GM21576 (cell line): ENCODE measurements around the gene CTSK.
"Not testable (repeated sequence)": the region's sequence is repeated elsewhere in the genome, so short reads cannot be mapped to it uniquely, and the experiment has no call there.

Source experiments
- ATAC-seq: cut with Tn5 transposase; IDR thresholded peaks from one replicate; pipeline ENCODE4 v1.9.1; 2021; ENCODE audit warnings: mild to moderate bottlenecking, moderate library complexity; ENCODE audit not compliant: unreplicated experiment

The CTSK gene

GRCh38 chr1:150808121-150808520 lies at the start of gene CTSK:
Gene CTSK, minus strand, starts transcription at chr1:150808260. Its CDS starts 1,455 bp downstream, at chr1:150806805.
- no peak for ATAC-seq

DNA sequence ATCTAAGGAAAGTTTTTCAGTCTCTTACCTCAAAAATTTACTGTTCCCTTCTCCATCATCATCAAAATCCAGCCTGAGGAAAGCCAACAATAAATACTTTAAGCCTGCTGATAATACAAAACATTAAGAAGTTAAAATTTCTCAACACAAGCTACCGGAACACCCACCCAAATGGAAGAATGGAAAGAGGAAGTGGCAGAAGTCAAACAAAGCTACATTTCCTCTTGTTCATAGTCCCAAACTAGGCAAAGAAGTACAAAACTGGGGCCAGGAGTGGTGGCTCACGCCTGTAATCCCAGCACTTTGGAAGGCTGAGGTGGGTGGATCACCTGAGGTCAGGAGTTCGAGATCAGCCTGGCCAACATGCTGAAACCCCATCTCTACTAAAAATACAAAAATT lies 44.7 kb upstream of the CTSK start:
- not testable (repeated sequence) for ATAC-seq

DNA sequence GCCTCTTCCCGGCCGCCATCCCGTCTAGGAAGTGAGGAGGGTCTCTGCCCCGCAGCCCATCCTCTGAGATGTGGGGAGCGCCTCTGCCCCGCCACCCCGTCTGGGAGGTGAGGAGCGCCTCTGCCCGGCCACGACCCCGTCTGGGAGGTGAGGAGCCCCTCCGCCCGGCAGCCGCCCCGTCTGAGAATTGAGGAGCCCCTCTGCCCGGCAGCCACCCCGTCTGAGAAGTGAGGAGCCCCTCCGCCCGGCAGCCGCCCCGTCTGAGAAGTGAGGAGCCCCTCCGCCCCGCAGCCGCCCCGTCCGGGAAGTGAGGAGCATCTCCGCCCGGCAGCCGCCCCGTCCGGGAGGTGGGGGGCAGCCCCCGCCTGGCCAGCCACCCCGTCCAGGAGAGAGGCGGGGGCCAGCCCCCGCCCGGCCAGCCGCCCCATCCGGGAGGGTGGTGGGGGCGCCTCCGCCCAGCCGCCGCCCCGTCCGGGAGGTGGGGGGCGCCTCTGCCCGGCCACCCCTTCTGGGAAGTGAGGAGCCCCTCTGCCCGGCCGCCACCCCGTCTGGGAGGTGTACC lies 42.8 kb upstream of the CTSK start:
- ATAC-seq: not testable (repeated sequence)

DNA sequence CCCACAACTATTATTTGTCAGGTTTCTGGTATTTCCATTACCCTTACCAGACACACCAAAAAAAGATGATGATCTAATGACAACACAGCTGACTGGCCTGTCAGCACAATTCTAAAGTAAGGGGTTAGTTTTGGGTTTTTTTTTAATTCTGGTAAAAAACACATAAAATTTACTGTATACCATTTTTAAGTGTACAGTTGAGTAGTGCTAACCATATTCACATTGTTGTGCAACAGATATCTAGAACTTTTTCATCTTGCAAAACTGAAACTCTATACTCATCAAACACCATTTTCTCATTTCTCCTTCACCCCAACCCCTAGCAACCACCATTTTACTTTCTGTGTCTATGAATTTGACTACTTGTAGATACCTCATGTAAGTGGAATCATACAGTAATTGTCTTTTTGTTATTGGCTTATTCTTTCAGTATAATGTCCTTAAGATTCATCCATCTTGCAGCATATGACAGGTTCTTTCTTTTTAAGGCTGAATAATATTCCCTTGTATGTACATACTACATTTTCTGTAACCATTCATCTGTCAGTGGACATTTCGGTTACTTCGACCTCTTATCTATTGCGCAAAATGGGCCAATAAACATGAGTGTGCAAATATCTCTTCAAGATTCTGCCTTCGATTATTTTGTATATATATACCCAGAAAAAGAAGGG lies 38.5 kb upstream of the CTSK start:
- no peak for ATAC-seq

DNA sequence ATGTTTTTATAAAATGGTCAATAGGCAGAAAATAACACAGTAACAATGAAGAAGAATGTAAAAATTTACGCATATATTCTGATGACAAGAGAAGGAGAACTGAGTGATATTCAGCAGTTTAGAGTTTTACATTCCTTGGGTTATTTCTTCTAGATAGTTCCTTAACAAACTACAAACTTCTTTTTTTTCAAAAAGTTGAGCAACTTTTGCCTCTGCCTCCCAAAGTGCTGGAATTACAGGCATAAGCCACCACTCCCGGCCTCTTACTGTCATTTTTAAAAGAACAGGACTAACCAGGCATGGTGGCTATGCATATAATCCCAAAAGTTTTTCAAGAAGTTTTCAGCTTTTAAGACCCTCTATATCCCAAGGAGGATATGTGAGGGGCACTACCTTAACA lies 35.4 kb upstream of the CTSK start:
- ATAC-seq: no peak

DNA sequence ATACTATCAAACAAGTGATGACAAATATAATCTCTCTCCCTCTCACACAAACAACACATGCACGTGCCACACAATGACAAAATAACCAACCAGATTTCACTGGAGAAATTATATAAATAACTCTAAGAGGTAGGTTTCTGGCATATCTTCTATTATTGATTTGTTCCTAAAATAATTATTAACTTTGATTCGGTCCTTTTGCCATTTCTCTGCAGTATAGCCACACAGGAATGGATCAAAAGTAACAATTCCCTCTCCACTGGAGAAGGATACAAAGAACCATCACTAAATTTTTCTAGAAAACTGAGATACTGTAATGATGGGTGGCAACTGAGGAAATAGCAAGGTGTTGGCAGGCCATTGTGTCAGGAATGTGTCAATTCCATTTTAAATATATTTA lies 34.9 kb upstream of the CTSK start:
- ATAC-seq: no peak

DNA sequence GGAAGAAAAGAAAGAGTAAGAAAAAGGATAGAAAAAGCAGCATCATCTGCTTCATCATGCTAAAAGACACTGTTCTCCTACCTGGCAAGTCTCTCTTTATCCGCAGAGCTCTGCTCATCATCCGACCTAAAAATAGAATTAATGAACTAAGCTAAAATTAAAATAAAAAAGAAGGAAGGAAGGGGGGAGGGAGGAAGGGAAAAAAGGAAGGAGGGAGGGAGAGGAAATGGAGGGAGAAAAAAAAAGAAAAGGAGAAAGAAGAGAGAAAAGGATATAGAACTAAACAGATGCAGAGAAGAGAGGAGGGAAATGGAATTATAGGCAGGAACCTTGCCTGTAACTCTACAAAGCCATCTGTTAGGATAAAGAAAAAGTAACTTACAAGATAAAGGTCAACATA lies 34.3 kb upstream of the CTSK start:
- ATAC-seq: no peak

DNA sequence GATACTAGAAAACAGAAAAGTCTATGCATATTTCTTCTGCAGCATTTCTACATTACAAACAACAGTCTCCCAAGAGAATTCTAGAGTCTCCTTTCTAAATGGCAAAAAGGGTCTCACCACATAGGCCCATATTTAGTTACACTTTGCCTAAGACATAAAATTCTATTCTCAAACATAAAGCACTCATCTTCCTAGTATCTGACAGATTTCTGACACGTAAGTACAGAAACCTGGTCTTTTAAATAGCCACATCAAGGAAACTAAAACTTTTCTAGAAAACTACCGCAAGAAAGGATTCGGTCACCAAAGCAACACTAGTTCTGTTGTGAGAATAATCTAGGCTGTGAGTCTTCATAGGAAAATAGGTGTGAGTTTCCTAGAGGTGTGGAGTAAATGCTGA lies 33.6 kb upstream of the CTSK start:
- no peak for ATAC-seq

DNA sequence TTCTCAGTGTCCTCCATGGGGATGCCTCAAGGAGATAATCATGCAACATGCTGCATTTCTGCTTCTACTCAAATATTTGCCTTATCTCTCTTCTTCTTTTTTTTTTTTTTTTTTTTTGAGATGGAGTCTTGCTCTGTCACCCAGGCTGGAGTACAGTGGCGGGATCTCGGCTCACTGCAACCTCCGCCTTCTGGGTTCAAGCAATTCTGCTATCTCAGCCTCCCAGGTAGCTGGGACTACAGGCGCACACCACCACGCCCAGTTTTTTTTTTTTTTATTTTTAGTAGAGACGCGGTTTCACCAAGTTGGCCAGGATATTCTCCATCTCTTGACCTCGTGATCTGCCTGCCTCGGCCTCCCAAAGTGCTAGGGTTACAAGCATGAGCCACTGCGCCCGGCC lies 32.8 kb upstream of the CTSK start:
- ATAC-seq: not testable (repeated sequence)

DNA sequence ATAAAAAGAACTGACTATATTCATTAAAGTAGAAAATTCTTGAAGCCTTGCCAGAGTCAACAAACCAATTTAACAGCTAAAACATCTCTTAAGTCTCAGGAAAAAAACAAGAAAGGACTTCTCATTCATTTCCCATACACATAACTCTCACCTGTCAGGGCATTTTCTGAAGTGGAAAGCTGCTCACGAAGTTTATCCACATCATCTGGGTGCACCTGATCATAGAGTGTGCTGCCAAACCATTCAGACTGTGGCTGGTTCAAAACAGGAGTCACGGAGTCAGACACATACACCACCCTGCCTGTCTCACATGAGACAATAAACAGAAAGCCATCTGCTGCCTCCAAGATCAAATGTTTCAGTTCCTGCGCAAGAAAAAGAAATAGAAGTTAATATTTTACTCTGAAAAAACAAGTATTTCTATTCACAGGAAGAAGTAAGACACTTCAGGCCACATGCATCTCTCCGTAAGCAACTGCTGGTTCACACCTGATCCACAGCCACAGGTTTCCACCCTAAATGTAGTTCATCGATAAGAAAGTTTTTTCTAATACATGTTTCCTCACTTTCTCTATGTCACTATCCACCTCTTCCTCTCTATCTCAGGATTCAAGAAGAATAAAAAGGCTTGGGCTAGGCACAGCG lies 28.2 kb upstream of the CTSK start:
- ATAC-seq: no peak

GRCh38 chr1:150833961-150834360 lies 25.9 kb upstream of the CTSK start:
- not testable (repeated sequence) for ATAC-seq

DNA sequence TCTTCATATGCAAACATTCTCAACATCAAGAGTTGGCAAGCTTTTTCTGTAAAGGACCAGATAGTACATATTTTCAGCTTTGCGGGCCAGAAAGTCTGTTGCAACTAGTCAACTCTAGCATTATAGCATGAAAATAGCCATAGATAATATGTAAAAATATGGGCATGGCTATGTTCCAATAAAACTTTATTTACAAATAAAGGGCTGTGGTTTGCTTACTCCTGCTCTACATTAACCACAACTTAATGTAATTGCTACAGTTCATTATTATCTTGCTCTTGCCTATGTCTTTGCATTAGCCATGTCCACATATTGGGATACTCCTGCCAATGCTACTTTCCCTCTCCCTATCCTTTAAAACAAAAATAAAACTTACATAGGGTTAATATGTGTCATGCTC lies 24.5 kb upstream of the CTSK start:
- no peak for ATAC-seq

DNA sequence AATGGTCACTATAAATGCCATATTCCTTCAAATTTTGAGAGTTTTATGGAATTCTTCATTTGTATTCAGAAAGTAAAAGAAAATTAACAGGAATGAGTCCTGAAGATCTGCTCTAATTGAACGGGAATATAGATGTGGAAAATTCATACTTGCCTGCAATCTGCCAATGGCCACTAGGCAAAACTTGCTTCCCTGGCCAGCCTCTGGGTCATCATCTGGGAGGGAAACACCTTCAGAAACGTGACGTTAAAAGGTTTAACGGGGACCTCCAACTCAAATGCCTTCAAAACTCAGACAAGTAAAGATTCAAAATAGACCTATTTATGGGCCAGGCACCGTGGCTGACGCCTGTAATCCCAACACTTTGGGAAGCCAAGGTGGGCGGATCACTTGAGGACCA lies 21.7 kb upstream of the CTSK start:
- no peak for ATAC-seq

DNA sequence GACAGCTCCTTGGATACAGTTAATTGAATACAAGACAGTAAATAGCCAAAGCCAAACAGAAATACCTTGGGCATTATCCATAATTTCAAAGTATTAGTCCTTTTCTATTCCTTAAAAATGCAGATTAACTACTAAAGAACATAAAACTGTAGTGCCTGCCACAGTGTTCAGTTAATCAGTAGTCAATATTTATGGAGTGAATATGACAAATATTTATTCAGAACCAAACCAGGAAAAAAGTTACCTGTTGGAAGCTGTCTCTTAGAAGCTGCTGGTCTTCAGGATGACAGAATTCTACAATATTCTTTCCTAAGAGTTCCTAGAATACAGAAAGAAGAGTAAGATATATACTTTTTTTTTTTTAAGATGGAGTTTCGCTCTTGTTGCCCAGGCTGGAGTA lies 18.2 kb upstream of the CTSK start:
- no peak for ATAC-seq

DNA sequence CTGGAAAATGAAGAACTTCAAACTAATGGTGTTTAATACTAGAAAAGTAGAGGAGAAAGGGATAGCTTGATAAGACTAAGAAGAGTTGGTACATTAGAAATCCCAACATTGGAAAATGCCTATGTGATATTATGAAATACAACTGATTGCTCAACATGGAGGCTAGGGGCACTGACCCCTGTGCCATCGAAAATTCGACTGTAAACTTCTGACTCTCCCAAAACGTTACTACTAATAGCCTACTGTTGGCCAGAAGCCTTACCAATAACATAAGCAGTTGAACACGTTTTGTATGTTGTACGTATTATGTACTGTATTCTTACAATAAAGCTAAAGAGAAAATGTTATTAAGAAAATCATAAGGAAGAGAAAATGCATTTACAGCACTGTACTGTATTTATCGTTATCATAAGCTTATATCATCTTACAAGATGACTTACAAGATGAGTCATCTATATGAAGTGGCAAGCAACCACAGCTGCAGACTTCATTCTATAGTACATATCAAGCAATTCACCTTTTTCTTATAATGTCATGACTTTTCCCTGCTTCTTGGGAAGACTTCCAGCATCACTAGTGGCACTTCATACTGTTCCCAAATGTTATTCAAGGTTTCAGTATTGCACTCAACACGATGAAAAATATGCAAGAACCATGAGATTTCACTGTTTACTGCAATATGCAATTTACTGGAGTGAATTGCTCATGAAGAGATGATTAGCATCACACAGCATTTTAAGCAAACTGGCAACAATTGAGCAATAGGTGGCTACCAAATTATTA lies 12.9 kb upstream of the CTSK start:
- no peak for ATAC-seq

DNA sequence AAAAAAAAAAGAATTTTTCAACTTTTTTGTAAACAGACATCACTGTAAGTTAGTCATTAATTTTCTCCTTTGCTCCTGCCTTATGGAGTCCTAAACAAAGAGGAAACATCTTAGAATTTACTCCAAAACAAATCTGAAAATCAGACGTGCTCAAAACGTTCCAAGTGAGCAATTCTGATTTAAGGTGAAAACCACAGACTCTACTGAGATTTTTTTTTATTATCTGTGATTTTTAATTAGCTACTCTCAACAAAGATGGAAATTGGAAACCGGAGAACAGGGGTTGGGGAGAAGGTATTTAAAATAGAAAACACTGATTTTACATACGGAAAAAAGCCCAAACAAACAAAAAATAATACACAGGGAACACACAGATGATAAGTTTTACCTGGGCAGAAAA lies 7.8 kb upstream of the CTSK start:
- ATAC-seq: no peak

DNA sequence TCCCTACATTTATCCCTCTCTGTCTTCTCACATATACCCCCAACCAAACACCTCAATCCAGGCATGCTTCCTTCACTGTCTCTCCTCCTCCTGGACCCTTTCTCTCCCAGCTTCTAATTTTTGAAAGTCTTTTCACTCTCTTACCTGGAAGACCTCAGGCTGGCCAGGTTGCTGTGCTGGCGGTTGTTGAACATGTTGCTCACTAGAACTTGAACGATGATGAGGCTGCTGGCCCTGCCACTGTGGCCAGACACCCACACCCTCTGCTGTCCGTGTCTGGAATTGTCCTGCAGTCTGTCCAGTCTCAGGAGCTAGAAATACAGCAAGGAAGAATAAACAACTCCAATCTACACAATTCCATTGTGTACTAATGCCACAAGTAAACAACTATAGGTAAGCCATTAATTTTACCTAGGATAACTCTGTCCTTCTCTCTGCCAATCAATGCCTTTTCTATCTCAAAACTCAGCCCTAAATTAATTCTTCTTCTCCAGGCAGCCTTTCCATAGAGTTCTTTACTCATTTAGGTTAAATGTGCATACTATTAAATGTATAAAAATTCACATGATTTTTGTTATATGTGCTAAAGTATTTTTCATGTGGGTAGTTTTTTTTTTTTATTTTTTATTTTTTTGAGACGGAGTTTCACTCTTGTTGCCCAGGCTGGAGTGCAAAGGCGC lies 5.1 kb upstream of the CTSK start:
- no peak for ATAC-seq

GRCh38 chr1:150810958-150811659 lies 3.0 kb upstream of the CTSK start:
- ATAC-seq: no peak

GRCh38 chr1:150809651-150810050 lies 1.6 kb upstream of the CTSK start:
- ATAC-seq: no peak

DNA sequence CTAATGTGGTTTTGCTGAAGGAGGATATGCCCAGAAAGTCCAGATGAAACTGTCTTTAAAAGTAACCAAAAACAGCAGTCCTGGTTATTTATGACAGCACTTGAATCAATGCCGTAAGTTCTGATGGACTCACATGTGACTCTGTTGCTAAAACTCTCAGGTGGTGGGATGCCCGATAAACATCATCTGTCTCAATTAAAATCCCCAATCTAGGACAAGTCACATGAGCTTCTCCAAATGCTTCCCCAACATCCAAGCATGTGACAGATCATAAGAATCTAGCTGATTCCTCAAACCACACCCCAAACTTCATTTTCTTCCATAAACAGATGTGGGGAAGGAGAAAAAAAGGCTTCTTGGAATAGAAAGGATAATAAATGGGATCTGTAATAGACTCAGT lies 786 bp upstream of the CTSK start:
- ATAC-seq: no peak
